Measurements from ENCODE around the gene GPAM. TPM values are rescaled to one million over a fixed set of nuclear protein-coding genes. Genes with fewer than 3 reads are reported as not detected.
A peak's percentile ranks its signal among the peaks of the same experiment; 100 is the strongest.
"Not testable (repeated sequence)": the region's sequence is repeated elsewhere in the genome, so short reads cannot be mapped to it uniquely, and the experiment has no call there.

Gene GPAM
- total and polyA plus RNA-seq, 2 donors from 2014 or later, result 4.0 to 9.9 TPM

- Histone ChIP-seq H3K4me1 (ENCODE audit: control insufficient read depth in 2 of 3, insufficient read depth in 2 of 3, low read depth in 1 of 3, low read length in 3 of 3) (peaks cover 0 to 4% (median 2%) of the 10 kb centered on the region in 3 donors), H3K9me3 (ENCODE audit: control insufficient read depth in 2 of 3, insufficient read depth in 1 of 3, low read length in 3 of 3) (no peaks in the 10 kb centered on the region), H3K4me3 (ENCODE audit: low read length in 3 of 3) (no peak overlapping the region), H3K27ac (ENCODE audit: low read depth in 2 of 2, low read length in 2 of 2) (peak overlapping the region in 1 of 2 donors; percentile 14), H3K27me3 (ENCODE audit: control insufficient read depth, insufficient read depth, low read length) (no peaks in the 10 kb centered on the region), H3K9ac (ENCODE audit: low read length in 3 of 3) (no peak overlapping the region), H3K36me3 (ENCODE audit: control insufficient read depth in 2 of 3, insufficient read depth in 3 of 3, low read length in 3 of 3) (no peaks in the 10 kb centered on the region)
- no peak for FAIRE-seq
- intact Hi-C loops (cut with DNase I), result no loop called here
- TF ChIP-seq CTCF (IDR thresholded peaks at IDR 0.05; ENCODE audit: borderline replicate concordance, extremely low read depth, insufficient read depth), result no peak
- no peak for DNase-seq
Measured at GRCh38 chr10:112202561-112203241, 19.1 kb upstream of the GPAM start.

- no peaks in the 10 kb centered on the region for H3K36me3 ChIP-seq (ENCODE audit: control insufficient read depth in 2 of 3, insufficient read depth in 3 of 3, low read length in 3 of 3)
- no peaks in the 10 kb centered on the region for H3K27me3 ChIP-seq (ENCODE audit: control insufficient read depth, insufficient read depth, low read length)
- H3K9me3 ChIP-seq (ENCODE audit: control insufficient read depth in 2 of 3, insufficient read depth in 1 of 3, low read length in 3 of 3), result no peaks in the 10 kb centered on the region
- TF ChIP-seq CTCF (IDR thresholded peaks at IDR 0.05; ENCODE audit: borderline replicate concordance, extremely low read depth, insufficient read depth), result no peak
- intact Hi-C loops (cut with DNase I), result no loop called here
- H3K4me1 ChIP-seq (ENCODE audit: control insufficient read depth in 2 of 3, insufficient read depth in 2 of 3, low read depth in 1 of 3, low read length in 3 of 3), result peaks cover 0 to 4% (median 2%) of the 10 kb centered on the region in 3 donors
- H3K27ac ChIP-seq (ENCODE audit: low read depth in 2 of 2, low read length in 2 of 2), result peak overlapping the region in 1 of 2 donors; percentile 7
- no peak for DNase-seq
- H3K9ac ChIP-seq (ENCODE audit: low read length in 3 of 3), result no peak overlapping the region
- H3K4me3 ChIP-seq (ENCODE audit: low read length in 3 of 3), result no peak overlapping the region
- FAIRE-seq, result no peak
Measured at GRCh38 chr10:112202076-112202475, 18.5 kb upstream of the GPAM start.

DNA sequence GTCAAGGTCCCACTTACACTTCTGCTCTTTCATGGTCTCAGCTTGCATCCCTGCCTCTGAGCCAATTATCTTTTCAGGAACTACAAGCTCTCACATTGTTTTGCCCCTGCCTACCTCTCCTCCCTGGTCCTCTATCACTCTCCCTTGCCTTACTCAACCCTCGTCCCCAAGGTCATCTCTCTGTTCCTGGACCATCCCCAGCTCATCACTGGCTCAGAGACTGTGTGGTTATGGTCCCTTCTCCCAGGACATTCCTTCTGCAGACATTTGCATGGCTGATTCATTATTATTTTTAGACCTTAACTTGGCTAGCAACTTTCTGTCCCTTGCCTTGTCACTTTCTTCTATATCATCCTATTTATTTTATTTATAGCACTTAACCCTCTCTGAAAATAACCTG lies 17.8 kb upstream of the GPAM start:
- intact Hi-C loops (cut with DNase I), result no loop called here
- no peak overlapping the region for H3K9ac ChIP-seq (ENCODE audit: low read length in 3 of 3)
- H3K4me1 ChIP-seq (ENCODE audit: control insufficient read depth in 2 of 3, insufficient read depth in 2 of 3, low read depth in 1 of 3, low read length in 3 of 3), result peaks cover 0 to 4% (median 2%) of the 10 kb centered on the region in 3 donors
- no peak for FAIRE-seq
- DNase-seq, result no peak
- no peaks in the 10 kb centered on the region for H3K27me3 ChIP-seq (ENCODE audit: control insufficient read depth, insufficient read depth, low read length)
- TF ChIP-seq CTCF (IDR thresholded peaks at IDR 0.05; ENCODE audit: borderline replicate concordance, extremely low read depth, insufficient read depth), result no peak
- H3K36me3 ChIP-seq (ENCODE audit: control insufficient read depth in 2 of 3, insufficient read depth in 3 of 3, low read length in 3 of 3), result no peaks in the 10 kb centered on the region
- H3K4me3 ChIP-seq (ENCODE audit: low read length in 3 of 3), result no peak overlapping the region
- no peaks in the 10 kb centered on the region for H3K9me3 ChIP-seq (ENCODE audit: control insufficient read depth in 2 of 3, insufficient read depth in 1 of 3, low read length in 3 of 3)
- H3K27ac ChIP-seq (ENCODE audit: low read depth in 2 of 2, low read length in 2 of 2), result peak overlapping the region in 1 of 2 donors; percentile 54

GRCh38 chr10:112200259-112200658 lies 16.7 kb upstream of the GPAM start:
- H3K36me3 ChIP-seq (ENCODE audit: control insufficient read depth in 2 of 3, insufficient read depth in 3 of 3, low read length in 3 of 3); intact Hi-C loops (cut with DNase I); H3K9me3 ChIP-seq (ENCODE audit: control insufficient read depth in 2 of 3, insufficient read depth in 1 of 3, low read length in 3 of 3); H3K27me3 ChIP-seq (ENCODE audit: control insufficient read depth, insufficient read depth, low read length); H3K4me3 ChIP-seq (ENCODE audit: low read length in 3 of 3); DNase-seq; FAIRE-seq; H3K4me1 ChIP-seq (ENCODE audit: control insufficient read depth in 2 of 3, insufficient read depth in 2 of 3, low read depth in 1 of 3, low read length in 3 of 3); H3K9ac ChIP-seq (ENCODE audit: low read length in 3 of 3): not testable (repeated sequence)
- H3K27ac ChIP-seq (ENCODE audit: low read depth in 2 of 2, low read length in 2 of 2), result peak overlapping the region in 1 of 2 donors; percentile 42

DNA sequence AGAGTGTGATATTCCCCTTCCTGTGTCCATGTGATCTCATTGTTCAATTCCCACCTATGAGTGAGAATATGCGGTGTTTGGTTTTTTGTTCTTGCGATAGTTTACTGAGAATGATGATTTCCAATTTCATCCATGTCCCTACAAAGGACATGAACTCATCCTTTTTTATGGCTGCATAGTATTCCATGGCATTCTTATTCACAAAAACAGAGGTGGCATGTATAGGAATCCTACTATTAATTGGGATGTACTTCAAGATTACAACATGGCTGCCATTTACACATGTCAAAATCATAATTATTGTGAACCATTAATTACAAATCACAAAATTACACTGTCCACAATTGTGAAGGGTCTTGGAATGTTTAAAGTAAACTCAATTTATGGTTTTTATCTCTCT lies 14.1 kb upstream of the GPAM start:
- H3K4me3 ChIP-seq (ENCODE audit: low read length in 3 of 3); H3K4me1 ChIP-seq (ENCODE audit: control insufficient read depth in 2 of 3, insufficient read depth in 2 of 3, low read depth in 1 of 3, low read length in 3 of 3); H3K9me3 ChIP-seq (ENCODE audit: control insufficient read depth in 2 of 3, insufficient read depth in 1 of 3, low read length in 3 of 3); FAIRE-seq; H3K9ac ChIP-seq (ENCODE audit: low read length in 3 of 3); H3K36me3 ChIP-seq (ENCODE audit: control insufficient read depth in 2 of 3, insufficient read depth in 3 of 3, low read length in 3 of 3); intact Hi-C loops (cut with DNase I); H3K27me3 ChIP-seq (ENCODE audit: control insufficient read depth, insufficient read depth, low read length); H3K27ac ChIP-seq (ENCODE audit: low read depth in 2 of 2, low read length in 2 of 2); DNase-seq: not testable (repeated sequence)
